Measurements from ENCODE around the gene TRERF1. TPM values are rescaled to one million over a fixed set of nuclear protein-coding genes. Genes with fewer than 3 reads are reported as not detected.

The TRERF1 gene
- polyA plus RNA-seq, 1 experiment = 3.5 TPM

GRCh38 chr6:42263165-42263728 lies 188.5 kb downstream of the TRERF1 start:
- ChIA-PET POLR2A (no interaction called here), CTCF (interaction anchor here (1.6 to 4.5 kb wide), 3 partner anchors 8 to 283 kb away, joined by 5 to 63 read pairs (median 8); no protein-coding TSS in a partner anchor)
- DNase-seq (ENCODE audit: low read depth) = no peak
- Histone ChIP-seq H3K36me3 (ENCODE audit: control insufficient read depth, insufficient read depth, low read length) (peaks cover 8% of the 10 kb centered on the region), H3K27me3 (ENCODE audit: control insufficient read depth, insufficient read depth, low read length) (no peaks in the 10 kb centered on the region), H3K4me3 (ENCODE audit: low read depth, low read length) (no peak overlapping the region)
- no peak for TF ChIP-seq CTCF (IDR thresholded peaks at IDR 0.05; ENCODE audit: insufficient read depth, low read depth, low read length)

DNA sequence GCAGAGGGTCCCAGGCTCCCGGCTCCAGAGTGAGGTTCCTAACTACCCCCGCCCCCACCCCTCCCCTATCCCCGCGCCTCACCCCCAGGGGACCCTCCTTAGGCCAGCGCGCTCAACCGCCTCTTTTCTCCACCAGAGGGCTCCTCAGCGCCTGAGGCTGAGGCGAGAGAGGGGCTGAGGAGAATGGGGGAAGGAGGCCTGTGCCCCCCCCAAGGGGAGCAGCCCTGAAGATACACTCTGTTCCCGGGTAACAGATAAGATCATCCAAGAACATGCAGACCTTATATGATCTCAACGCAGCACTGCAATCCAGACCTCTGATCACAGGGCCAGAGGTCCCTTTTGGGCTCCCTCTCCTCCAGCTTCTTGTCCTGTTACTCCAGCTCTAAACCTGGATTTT lies 190.8 kb downstream of the TRERF1 start:
- H3K4me3 ChIP-seq (ENCODE audit: low read depth, low read length) = no peak overlapping the region
- peaks cover 5% of the 10 kb centered on the region for H3K36me3 ChIP-seq (ENCODE audit: control insufficient read depth, insufficient read depth, low read length)
- ChIA-PET POLR2A (no interaction called here), CTCF (interaction anchor here (0.7 to 4.5 kb wide), 20 partner anchors 8 to 292 kb away, joined by 3 to 63 read pairs (median 4); no protein-coding TSS in a partner anchor)
- no peak for DNase-seq (ENCODE audit: low read depth)
- TF ChIP-seq CTCF (IDR thresholded peaks at IDR 0.05; ENCODE audit: insufficient read depth, low read depth, low read length) = peak; percentile 61
- no peaks in the 10 kb centered on the region for H3K27me3 ChIP-seq (ENCODE audit: control insufficient read depth, insufficient read depth, low read length)

GRCh38 chr6:42260396-42260888 lies 191.3 kb downstream of the TRERF1 start:
- ChIA-PET POLR2A (interaction anchor here (0.6 kb wide), 1 partner anchor 193 kb away, joined by 3 read pairs; no protein-coding TSS in a partner anchor), CTCF (interaction anchor here (0.6 to 4.5 kb wide), 16 partner anchors 8 to 293 kb away, joined by 3 to 63 read pairs (median 4); no protein-coding TSS in a partner anchor)
- H3K27me3 ChIP-seq (ENCODE audit: control insufficient read depth, insufficient read depth, low read length) = no peaks in the 10 kb centered on the region
- H3K36me3 ChIP-seq (ENCODE audit: control insufficient read depth, insufficient read depth, low read length) = peaks cover 5% of the 10 kb centered on the region
- DNase-seq (ENCODE audit: low read depth) = no peak
- no peak for TF ChIP-seq CTCF (IDR thresholded peaks at IDR 0.05; ENCODE audit: insufficient read depth, low read depth, low read length)
- H3K4me3 ChIP-seq (ENCODE audit: low read depth, low read length) = no peak overlapping the region

DNA sequence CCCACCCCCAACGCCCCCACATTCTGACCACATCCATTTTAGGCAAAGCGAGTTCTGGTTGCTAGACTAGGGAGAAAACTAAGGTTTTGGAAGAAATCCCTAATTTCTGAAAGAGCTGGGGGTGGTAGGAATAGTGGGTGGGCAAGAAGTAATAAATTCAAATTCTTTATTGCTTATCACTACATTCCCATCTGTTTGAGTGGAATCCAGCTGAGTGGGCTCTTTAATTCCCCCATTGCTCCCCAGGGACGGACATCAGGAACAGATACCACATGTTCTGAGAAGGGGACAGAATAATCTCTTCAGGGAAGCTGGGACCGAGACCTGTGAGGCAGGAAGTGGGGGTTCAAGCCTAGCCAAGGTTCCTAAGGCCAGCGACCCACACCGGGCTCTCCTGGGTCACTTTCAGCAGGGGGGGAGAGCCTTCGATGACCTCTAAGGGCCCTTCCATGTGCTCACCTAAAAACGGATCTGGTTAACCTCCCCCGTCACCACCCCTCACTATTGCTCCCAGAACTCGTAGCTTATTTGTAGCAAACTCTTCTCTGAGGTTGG lies 191.8 kb downstream of the TRERF1 start:
- Histone ChIP-seq H3K4me3 (ENCODE audit: low read depth, low read length) (no peak overlapping the region), H3K27me3 (ENCODE audit: control insufficient read depth, insufficient read depth, low read length) (no peaks in the 10 kb centered on the region), H3K36me3 (ENCODE audit: control insufficient read depth, insufficient read depth, low read length) (peaks cover 5% of the 10 kb centered on the region)
- ChIA-PET CTCF (interaction anchor here (0.6 to 4.5 kb wide), 14 partner anchors 9 to 293 kb away, joined by 3 to 63 read pairs (median 4); no protein-coding TSS in a partner anchor), POLR2A (interaction anchor here (0.6 kb wide), 1 partner anchor 193 kb away, joined by 3 read pairs; no protein-coding TSS in a partner anchor)
- DNase-seq (ENCODE audit: low read depth) = no peak
- TF ChIP-seq CTCF (IDR thresholded peaks at IDR 0.05; ENCODE audit: insufficient read depth, low read depth, low read length) = no peak

DNA sequence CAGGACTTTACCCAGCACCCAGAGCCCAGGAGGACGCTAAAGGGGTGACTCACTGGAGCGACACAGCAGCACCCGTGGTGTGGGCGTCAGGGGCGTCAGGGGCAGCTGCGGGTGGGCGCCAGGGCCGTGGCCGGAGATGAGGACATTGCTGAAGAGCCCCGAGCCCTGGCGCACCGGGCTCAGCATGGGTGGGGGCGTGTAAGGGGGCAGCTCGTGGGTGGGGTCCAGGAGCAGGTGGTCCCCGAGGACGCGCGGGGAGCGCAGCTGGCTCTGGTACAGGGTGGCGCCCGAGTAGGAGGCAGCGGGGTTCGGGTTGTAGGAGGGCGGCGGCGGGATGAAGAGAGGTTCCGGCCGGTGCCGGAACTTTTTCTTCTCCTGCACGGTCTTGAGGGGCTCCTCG lies 192.4 kb downstream of the TRERF1 start:
- Histone ChIP-seq H3K4me3 (ENCODE audit: low read depth, low read length) (no peak overlapping the region), H3K36me3 (ENCODE audit: control insufficient read depth, insufficient read depth, low read length) (peaks cover 8% of the 10 kb centered on the region), H3K27me3 (ENCODE audit: control insufficient read depth, insufficient read depth, low read length) (no peaks in the 10 kb centered on the region)
- no peak for DNase-seq (ENCODE audit: low read depth)
- CTCF ChIA-PET = interaction anchor here (1.4 to 4.5 kb wide), 5 partner anchors 45 to 294 kb away, joined by 4 to 63 read pairs (median 4); no protein-coding TSS in a partner anchor
- POLR2A ChIA-PET = no interaction called here
- TF ChIP-seq CTCF (IDR thresholded peaks at IDR 0.05; ENCODE audit: insufficient read depth, low read depth, low read length) = no peak
